SU-DHL-6 (cell line): ENCODE data around the gene MLEC.

Source experiments
- CTCF ChIP-seq: fragments of 200-600 bp; sonication (generic); IDR thresholded peaks from one replicate; pipeline ENCODE4 v1.5.1; 2017; ENCODE audit warnings: antibody characterized with exemption, mild to moderate bottlenecking, low read length, moderate library complexity; ENCODE audit not compliant: insufficient read depth, poor library complexity, severe bottlenecking
- EZH2phosphoT487 ChIP-seq: fragments of 200-600 bp; sonication (generic), shearing (Covaris generic); conservative IDR thresholded peaks from 2 replicates; pipeline ENCODE4 v1.6.1; 2018; ENCODE audit warnings: mild to moderate bottlenecking, antibody characterized with exemption, low read length, moderate library complexity, mixed read lengths

GRCh38 chr12:120724720-120725119 is 37.8 kb downstream of the MLEC start:
- TF ChIP-seq CTCF (no peak), EZH2phosphoT487 (no peak)
